ES-I3 (cell line): ENCODE results near the gene ATXN7L2.

Source experiments
- H3K36me3 ChIP-seq: 2 replicates; pipeline ENCODE4 v1.6.1; 2013; ENCODE audit warnings: mild to moderate bottlenecking, low read length, control low read depth, moderate library complexity; ENCODE audit not compliant: insufficient read depth
- H3K4me1 ChIP-seq: 2 replicates; pipeline ENCODE4 v1.6.1; 2013; ENCODE audit warnings: mild to moderate bottlenecking, control low read depth, low read length; ENCODE audit not compliant: insufficient read depth
- H3K9ac ChIP-seq: 2 replicates; pipeline ENCODE4 v1.6.1; 2013; ENCODE audit warnings: low read depth, mild to moderate bottlenecking, low read length, moderate library complexity
- H3K9me3 ChIP-seq: 2 replicates; pipeline ENCODE4 v1.6.1; 2013; ENCODE audit warnings: mild to moderate bottlenecking, low read length, moderate library complexity; ENCODE audit not compliant: control insufficient read depth, insufficient read depth

Gene ATXN7L2

GRCh38 chr1:109497449-109498160 is 13.9 kb downstream of the ATXN7L2 start:
- no peaks in the 10 kb centered on the region for H3K36me3 ChIP-seq

GRCh38 chr1:109498161-109498801 is 14.6 kb downstream of the ATXN7L2 start:
- Histone ChIP-seq H3K9ac (no peak overlapping the region), H3K9me3 (no peaks in the 10 kb centered on the region), H3K4me1 (peaks cover 19% of the 10 kb centered on the region), H3K36me3 (no peaks in the 10 kb centered on the region)

More at GRCh38 chr1:109497449-109498160, 13.9 kb downstream of the ATXN7L2 start:
- Histone ChIP-seq H3K9ac (no peak overlapping the region), H3K4me1 (peaks cover 19% of the 10 kb centered on the region), H3K9me3 (no peaks in the 10 kb centered on the region)

- H3K36me3 ChIP-seq, result no peaks in the 10 kb centered on the region
- H3K9me3 ChIP-seq, result no peaks in the 10 kb centered on the region
- peaks cover 15% of the 10 kb centered on the region for H3K4me1 ChIP-seq
- no peak overlapping the region for H3K9ac ChIP-seq
Measured at GRCh38 chr1:109499081-109499480, 15.4 kb downstream of the ATXN7L2 start.

GRCh38 chr1:109499661-109500536 is 16.2 kb downstream of the ATXN7L2 start:
- Histone ChIP-seq H3K4me1 (peaks cover 15% of the 10 kb centered on the region), H3K9me3 (no peaks in the 10 kb centered on the region), H3K9ac (no peak overlapping the region), H3K36me3 (no peaks in the 10 kb centered on the region)

GRCh38 chr1:109500941-109501381 is 17.3 kb downstream of the ATXN7L2 start:
- no peak overlapping the region for H3K9ac ChIP-seq
- H3K9me3 ChIP-seq, result no peaks in the 10 kb centered on the region
- H3K36me3 ChIP-seq, result no peaks in the 10 kb centered on the region
- H3K4me1 ChIP-seq, result peaks cover 15% of the 10 kb centered on the region

GRCh38 chr1:109501644-109502363 is 18.1 kb downstream of the ATXN7L2 start:
- Histone ChIP-seq H3K36me3 (no peaks in the 10 kb centered on the region), H3K9me3 (no peaks in the 10 kb centered on the region), H3K9ac (no peak overlapping the region), H3K4me1 (peaks cover 15% of the 10 kb centered on the region)

GRCh38 chr1:109502364-109502851 is 18.7 kb downstream of the ATXN7L2 start:
- Histone ChIP-seq H3K9me3 (no peaks in the 10 kb centered on the region), H3K36me3 (no peaks in the 10 kb centered on the region), H3K9ac (no peak overlapping the region), H3K4me1 (peaks cover 14% of the 10 kb centered on the region)

- Histone ChIP-seq H3K4me1 (peaks cover 2% of the 10 kb centered on the region; the same call in 1 of the 2 replicates), H3K9ac (no peak overlapping the region), H3K36me3 (no peaks in the 10 kb centered on the region), H3K9me3 (no peaks in the 10 kb centered on the region)
Measured at GRCh38 chr1:109503935-109504334, 20.2 kb downstream of the ATXN7L2 start.

GRCh38 chr1:109504974-109505373 is 21.3 kb downstream of the ATXN7L2 start:
- H3K4me1 ChIP-seq, result no peaks in the 10 kb centered on the region
- H3K9me3 ChIP-seq, result no peaks in the 10 kb centered on the region

GRCh38 chr1:109508001-109508872 is 24.5 kb downstream of the ATXN7L2 start:
- Histone ChIP-seq H3K36me3 (no peaks in the 10 kb centered on the region), H3K4me1 (no peaks in the 10 kb centered on the region), H3K9ac (no peak overlapping the region), H3K9me3 (no peaks in the 10 kb centered on the region)

More at GRCh38 chr1:109504974-109505373, 21.3 kb downstream of the ATXN7L2 start:
- H3K9ac ChIP-seq, result no peak overlapping the region
- H3K36me3 ChIP-seq, result no peaks in the 10 kb centered on the region

GRCh38 chr1:109508873-109509175 is 25.1 kb downstream of the ATXN7L2 start:
- Histone ChIP-seq H3K36me3 (no peaks in the 10 kb centered on the region), H3K9ac (peak overlapping the region; percentile 89; the same call in 1 of the 2 replicates), H3K4me1 (no peaks in the 10 kb centered on the region), H3K9me3 (no peaks in the 10 kb centered on the region)

- Histone ChIP-seq H3K9me3 (no peaks in the 10 kb centered on the region), H3K9ac (peak within 1 kb of the TSS; percentile 89), H3K4me1 (no peaks in the 10 kb centered on the region), H3K36me3 (no peaks in the 10 kb centered on the region)
Measured at GRCh38 chr1:109509176-109510134, 25.8 kb downstream of the ATXN7L2 start, which contains the start of gene AMIGO1. Gene AMIGO1, minus strand, starts transcription at chr1:109509727. Its CDS starts 815 bp downstream, at chr1:109508912.
